ENCODE measurements around the gene DACH1. TPM values are rescaled to one million over a fixed set of nuclear protein-coding genes. Genes with fewer than 3 reads are reported as not detected.

DACH1 gene
- total RNA-seq, 1 donor: 0.09 TPM

GRCh38 chr13:71597150-71597549 is 269.9 kb downstream of the DACH1 start:
- no peak for TF ChIP-seq CTCF (IDR thresholded peaks at IDR 0.05; ENCODE audit: insufficient read depth, low read length)
- no peak for DNase-seq (ENCODE audit: low read depth)
- no peak overlapping the region for H3K4me3 ChIP-seq (ENCODE audit: low read depth, low read length)

- DNase-seq (ENCODE audit: low read depth): no peak
- H3K4me3 ChIP-seq (ENCODE audit: low read depth, low read length): no peak overlapping the region
- TF ChIP-seq CTCF (IDR thresholded peaks at IDR 0.05; ENCODE audit: insufficient read depth, low read length): no peak
Observed at GRCh38 chr13:71596116-71596515, 270.9 kb downstream of the DACH1 start.

DNA sequence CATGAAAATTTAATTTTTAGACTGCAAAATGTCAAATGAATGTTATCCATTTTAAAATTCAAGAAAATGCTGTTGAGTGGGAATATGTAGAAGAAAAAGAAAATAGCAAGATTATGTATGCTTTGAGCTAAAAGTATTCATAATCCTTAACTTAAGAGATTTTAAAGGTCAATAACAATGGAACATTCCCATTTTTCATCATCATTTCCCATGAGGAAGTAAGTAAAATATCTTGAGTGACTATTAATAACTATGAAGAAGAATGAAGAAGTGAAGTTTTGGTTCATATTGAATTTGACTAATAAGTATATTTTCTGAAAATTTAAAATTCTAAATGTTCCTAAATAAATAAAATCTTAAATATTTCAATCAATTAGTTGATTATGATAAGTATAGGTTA is 273.4 kb downstream of the DACH1 start:
- DNase-seq (ENCODE audit: low read depth): no peak
- no peak overlapping the region for H3K4me3 ChIP-seq (ENCODE audit: low read depth, low read length)
- TF ChIP-seq CTCF (IDR thresholded peaks at IDR 0.05; ENCODE audit: insufficient read depth, low read length): no peak

- no peak for TF ChIP-seq CTCF (IDR thresholded peaks at IDR 0.05; ENCODE audit: insufficient read depth, low read length)
- no peak for DNase-seq (ENCODE audit: low read depth)
- no peak overlapping the region for H3K4me3 ChIP-seq (ENCODE audit: low read depth, low read length)
Observed at GRCh38 chr13:71591374-71591773, 275.6 kb downstream of the DACH1 start.

DNA sequence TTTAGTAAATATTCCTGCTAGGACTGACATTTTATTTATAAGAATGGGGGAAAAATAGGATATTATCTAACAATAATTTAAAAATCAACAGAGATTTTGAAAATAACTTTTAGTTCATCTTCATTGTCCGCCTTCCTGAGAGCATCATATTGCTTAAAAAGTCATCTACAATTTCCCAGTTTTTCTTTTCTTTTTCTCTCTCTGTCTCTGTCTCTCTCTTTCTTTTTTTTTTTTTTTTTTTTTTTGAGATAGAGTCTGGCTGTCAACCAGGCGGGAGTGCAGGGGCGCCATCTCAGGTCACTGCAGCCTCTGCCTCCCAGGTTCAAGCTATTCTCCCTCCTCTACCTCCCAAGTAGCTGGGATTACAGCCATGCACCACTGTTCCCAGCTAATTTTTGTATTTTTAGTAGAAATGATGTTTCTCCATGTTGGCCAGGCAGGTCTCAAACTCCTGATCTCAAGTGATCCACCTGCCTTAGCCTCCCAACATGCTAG is 276.3 kb downstream of the DACH1 start:
- DNase-seq (ENCODE audit: low read depth): no peak
- no peak overlapping the region for H3K4me3 ChIP-seq (ENCODE audit: low read depth, low read length)
- no peak for TF ChIP-seq CTCF (IDR thresholded peaks at IDR 0.05; ENCODE audit: insufficient read depth, low read length)

- DNase-seq (ENCODE audit: low read depth): no peak
- no peak for TF ChIP-seq CTCF (IDR thresholded peaks at IDR 0.05; ENCODE audit: insufficient read depth, low read length)
Observed at GRCh38 chr13:71589032-71589431, 278.0 kb downstream of the DACH1 start.

GRCh38 chr13:71587817-71588216 is 279.2 kb downstream of the DACH1 start:
- no peak for TF ChIP-seq CTCF (IDR thresholded peaks at IDR 0.05; ENCODE audit: insufficient read depth, low read length)
- H3K4me3 ChIP-seq (ENCODE audit: low read depth, low read length): no peak overlapping the region
- no peak for DNase-seq (ENCODE audit: low read depth)

More at GRCh38 chr13:71589032-71589431, 278.0 kb downstream of the DACH1 start:
- no peak overlapping the region for H3K4me3 ChIP-seq (ENCODE audit: low read depth, low read length)
